Measurements from ENCODE around the gene RPL10. TPM values are rescaled to one million over a fixed set of nuclear protein-coding genes. Genes with fewer than 3 reads are reported as not detected.

The RPL10 gene
- total and polyA plus RNA-seq, 9 donors: 5,887 to 7,222 (median 5,979) TPM

DNA sequence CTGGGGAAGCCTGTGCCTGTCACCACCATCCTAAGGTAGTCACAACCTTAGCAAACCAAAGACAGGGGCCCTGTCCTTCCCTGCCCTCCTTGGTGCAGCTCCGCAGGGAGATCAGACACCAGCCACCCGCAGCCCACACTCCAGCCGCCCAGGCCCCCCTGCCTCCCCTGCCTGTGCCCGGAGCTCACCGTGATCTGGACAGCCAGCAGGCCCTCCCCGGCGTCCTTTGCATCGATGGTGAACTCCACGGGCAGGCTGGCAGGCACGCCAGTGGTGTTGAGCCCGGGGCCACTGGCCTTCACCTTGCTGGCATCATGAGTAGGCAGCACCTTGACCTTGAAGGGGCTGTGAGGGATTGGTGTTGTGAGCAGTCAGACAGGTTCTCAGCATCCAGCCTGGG lies 40.2 kb upstream of the RPL10 start:
- Histone ChIP-seq H3K27ac (ENCODE audit: low read length) (no peak overlapping the region), H3K36me3 (ENCODE audit: control insufficient read depth, insufficient read depth, low read length) (peaks cover 95% of the 10 kb centered on the region)
- no peak for DNase-seq

DNA sequence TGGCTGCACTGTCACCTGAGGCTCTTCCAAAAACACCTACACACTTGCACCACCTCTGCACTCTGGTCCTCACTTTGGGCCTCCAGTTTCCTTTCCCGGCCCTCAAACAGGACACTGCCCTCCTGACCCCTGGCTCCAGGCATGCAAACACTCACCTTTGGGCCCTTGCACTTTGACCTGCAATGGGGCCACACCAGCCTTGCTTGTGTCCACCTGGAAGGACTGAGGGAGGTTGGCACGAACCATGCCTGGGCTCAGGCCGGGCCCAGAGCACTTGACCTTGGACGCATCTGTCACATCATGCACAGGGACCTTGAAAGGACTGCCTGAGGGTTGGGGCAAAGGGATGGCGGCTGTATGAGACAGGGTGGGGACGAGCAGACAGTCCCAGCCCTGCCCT lies 39.3 kb upstream of the RPL10 start:
- Histone ChIP-seq H3K9me3 (replicated peaks; ENCODE audit: control insufficient read depth, low read depth, low read length) (no peaks in the 10 kb centered on the region), H3K36me3 (ENCODE audit: control insufficient read depth, insufficient read depth, low read length) (peaks cover 94% of the 10 kb centered on the region), H3K27ac (ENCODE audit: low read length) (no peak overlapping the region), H3K4me1 (ENCODE audit: control insufficient read depth, insufficient read depth, low read length) (no peaks in the 10 kb centered on the region), H3K4me3 (ENCODE audit: low read length) (no peak overlapping the region), H3K27me3 (ENCODE audit: control insufficient read depth, insufficient read depth, low read length) (no peaks in the 10 kb centered on the region)
- 90% methylated on average over 6 of the region's 6 CpGs for WGBS (ENCODE audit: insufficient coverage)
- DNase-seq: no peak

More for the DNA sequence above, 40.2 kb upstream of the RPL10 start:
- Histone ChIP-seq H3K9me3 (replicated peaks; ENCODE audit: control insufficient read depth, low read depth, low read length) (no peaks in the 10 kb centered on the region), H3K4me3 (ENCODE audit: low read length) (no peak overlapping the region), H3K27me3 (ENCODE audit: control insufficient read depth, insufficient read depth, low read length) (no peaks in the 10 kb centered on the region), H3K4me1 (ENCODE audit: control insufficient read depth, insufficient read depth, low read length) (no peaks in the 10 kb centered on the region)
- WGBS (ENCODE audit: insufficient coverage): 89% methylated on average over 10 of the region's 11 CpGs

DNA sequence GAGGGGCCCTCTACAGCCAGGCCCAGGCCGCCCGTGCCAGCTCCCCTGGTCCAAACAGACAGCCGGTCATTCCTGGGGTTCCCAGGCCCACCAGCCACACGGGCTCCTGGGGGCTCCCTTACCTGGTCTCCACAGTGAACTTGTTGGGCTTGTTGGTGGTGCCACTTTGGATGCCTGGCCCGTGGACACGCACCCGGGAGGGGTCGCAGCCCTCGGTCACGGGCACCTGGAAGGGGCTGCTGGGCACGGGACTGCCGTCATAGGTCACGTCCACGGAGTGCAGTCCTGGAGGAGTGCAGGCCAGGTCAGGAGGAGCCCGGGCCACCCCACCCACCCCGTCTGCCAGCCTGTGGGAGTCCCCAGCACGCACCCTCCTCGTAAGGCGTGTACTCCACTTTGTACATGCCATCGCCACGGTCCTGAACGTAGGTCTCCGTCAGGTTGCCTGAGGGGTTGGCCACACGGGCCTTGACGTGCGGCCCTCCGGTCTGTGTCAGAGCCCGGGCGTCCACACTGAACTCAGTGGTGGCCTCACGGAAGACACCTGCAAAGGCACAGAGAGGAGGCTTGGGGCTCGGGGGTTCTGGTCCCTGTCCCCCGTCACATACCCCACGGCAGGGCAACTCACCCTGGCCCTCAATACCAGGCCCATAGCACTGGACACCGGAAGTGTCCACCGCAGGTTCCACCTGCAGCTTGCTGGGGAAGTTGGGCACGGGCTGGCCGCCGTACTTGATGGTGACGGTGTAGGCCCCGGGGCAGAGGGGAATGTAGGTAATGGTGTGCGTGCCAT lies 38.6 kb upstream of the RPL10 start:
- Histone ChIP-seq H3K27ac (ENCODE audit: low read length) (no peak overlapping the region), H3K36me3 (ENCODE audit: control insufficient read depth, insufficient read depth, low read length) (peaks cover 94% of the 10 kb centered on the region), H3K4me3 (ENCODE audit: low read length) (no peak overlapping the region), H3K27me3 (ENCODE audit: control insufficient read depth, insufficient read depth, low read length) (no peaks in the 10 kb centered on the region), H3K9me3 (replicated peaks; ENCODE audit: control insufficient read depth, low read depth, low read length) (no peaks in the 10 kb centered on the region), H3K4me1 (ENCODE audit: control insufficient read depth, insufficient read depth, low read length) (no peaks in the 10 kb centered on the region)
- 91% methylated on average over 30 of the region's 41 CpGs for WGBS (ENCODE audit: insufficient coverage)
- DNase-seq: no peak

DNA sequence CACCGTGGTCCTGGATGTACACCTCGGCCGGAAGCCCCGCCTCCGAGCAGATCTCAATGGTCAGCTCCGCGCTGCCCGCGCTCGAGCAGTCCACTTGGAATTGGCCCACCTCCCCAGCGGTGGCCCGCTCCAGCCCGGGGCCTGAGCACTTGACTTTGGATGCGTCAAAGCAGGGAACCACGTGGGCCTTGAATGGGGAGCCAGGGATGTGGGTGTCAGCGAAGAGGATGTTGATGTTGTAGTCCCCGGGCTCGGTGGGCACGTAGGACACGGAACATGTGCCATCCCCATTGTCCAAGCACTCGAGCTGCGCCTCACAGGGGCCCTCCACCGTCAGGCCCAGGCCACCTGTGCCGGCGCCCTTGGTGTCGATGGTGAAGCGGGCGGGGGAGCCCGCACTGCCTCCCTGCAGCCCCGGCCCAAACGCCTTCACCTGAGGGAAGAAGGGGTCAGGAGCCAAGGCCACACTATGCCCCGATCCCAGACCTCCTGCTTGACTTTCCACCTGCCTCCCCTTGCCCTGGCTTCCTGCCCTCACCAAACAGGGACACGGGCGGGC lies 37.9 kb upstream of the RPL10 start:
- 89% methylated on average over 33 of the region's 34 CpGs for WGBS (ENCODE audit: insufficient coverage)
- no peak for DNase-seq
- H3K27ac ChIP-seq (ENCODE audit: low read length): no peak overlapping the region
- peaks cover 93% of the 10 kb centered on the region for H3K36me3 ChIP-seq (ENCODE audit: control insufficient read depth, insufficient read depth, low read length)
- no peaks in the 10 kb centered on the region for H3K9me3 ChIP-seq (replicated peaks; ENCODE audit: control insufficient read depth, low read depth, low read length)
- no peaks in the 10 kb centered on the region for H3K27me3 ChIP-seq (ENCODE audit: control insufficient read depth, insufficient read depth, low read length)
- H3K4me3 ChIP-seq (ENCODE audit: low read length): no peak overlapping the region
- H3K4me1 ChIP-seq (ENCODE audit: control insufficient read depth, insufficient read depth, low read length): no peaks in the 10 kb centered on the region

DNA sequence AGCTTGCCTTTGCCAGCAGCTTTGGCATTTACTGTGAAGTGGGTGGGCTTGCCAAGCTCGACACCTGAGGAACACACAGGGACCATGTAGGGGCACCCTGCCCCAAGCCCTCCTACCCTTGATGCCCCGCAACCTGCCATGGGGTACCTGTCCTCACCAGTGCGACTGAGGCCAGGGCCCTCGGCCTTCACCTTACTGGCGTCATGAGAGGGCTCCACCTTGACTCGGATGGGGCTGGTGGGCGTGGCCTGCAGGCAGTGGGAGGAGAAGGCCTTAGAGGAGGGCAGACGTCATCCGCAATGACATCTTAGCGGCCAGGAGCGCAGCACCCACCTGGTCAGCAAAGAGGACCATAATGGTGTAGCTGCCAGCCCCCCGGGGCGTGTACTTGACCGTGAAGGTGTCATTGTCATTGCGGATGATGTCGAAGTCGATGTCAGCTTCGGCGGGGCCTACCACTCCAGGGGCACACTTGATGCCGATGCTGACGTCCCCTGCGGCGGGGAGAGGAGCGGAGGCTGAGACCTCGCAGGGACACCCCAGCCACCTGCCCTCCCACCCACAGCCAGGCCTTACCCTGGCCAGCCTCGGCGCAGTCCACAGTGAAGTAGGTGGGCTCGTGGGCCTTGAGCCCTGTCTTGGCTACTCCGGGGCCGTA lies 36.0 kb upstream of the RPL10 start:
- DNase-seq: no peak
- H3K9me3 ChIP-seq (replicated peaks; ENCODE audit: control insufficient read depth, low read depth, low read length): no peaks in the 10 kb centered on the region
- no peaks in the 10 kb centered on the region for H3K27me3 ChIP-seq (ENCODE audit: control insufficient read depth, insufficient read depth, low read length)
- H3K27ac ChIP-seq (ENCODE audit: low read length): no peak overlapping the region
- peaks cover 93% of the 10 kb centered on the region for H3K36me3 ChIP-seq (ENCODE audit: control insufficient read depth, insufficient read depth, low read length)
- WGBS (ENCODE audit: insufficient coverage): 85% methylated on average over 25 of the region's 30 CpGs
- H3K4me3 ChIP-seq (ENCODE audit: low read length): no peak overlapping the region
- peaks cover 16% of the 10 kb centered on the region for H3K4me1 ChIP-seq (ENCODE audit: control insufficient read depth, insufficient read depth, low read length)

DNA sequence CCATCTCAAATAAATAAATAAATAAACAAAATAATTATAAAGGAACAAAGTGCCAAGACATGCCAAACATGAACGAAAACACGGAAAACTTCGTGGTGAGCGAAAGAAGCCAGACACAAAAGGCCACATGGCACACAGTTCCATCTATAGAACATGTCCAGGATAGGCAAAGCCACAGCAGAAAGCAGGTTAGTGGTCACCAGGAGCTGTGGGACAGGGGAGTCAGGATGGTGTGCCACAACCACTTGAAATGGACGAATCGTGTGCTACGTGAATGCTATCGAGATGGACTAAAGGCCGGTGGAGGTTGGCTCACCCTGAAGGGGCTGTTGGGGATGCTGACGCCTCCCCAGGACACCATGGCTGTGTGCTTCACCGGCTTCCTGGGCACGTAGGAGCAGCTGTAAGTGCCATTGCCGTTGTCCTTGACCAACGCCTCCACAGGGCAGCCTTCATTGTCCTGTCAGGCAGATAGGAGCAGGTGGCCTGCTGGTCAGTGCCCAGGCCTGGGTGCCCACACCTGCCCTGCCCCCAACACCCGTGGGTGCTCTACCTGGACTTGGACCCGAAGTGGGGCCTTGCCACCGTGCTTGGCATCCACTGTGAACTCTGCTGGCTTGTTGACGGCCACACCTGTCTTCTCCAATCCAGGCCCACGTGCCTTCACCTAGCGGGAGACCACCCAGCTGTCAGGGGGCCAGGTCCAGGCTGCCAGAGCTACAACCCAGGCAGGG lies 34.3 kb upstream of the RPL10 start:
- H3K4me3 ChIP-seq (ENCODE audit: low read length): no peak overlapping the region
- no peak overlapping the region for H3K27ac ChIP-seq (ENCODE audit: low read length)
- peaks cover 33% of the 10 kb centered on the region for H3K4me1 ChIP-seq (ENCODE audit: control insufficient read depth, insufficient read depth, low read length)
- H3K9me3 ChIP-seq (replicated peaks; ENCODE audit: control insufficient read depth, low read depth, low read length): no peaks in the 10 kb centered on the region
- no peaks in the 10 kb centered on the region for H3K27me3 ChIP-seq (ENCODE audit: control insufficient read depth, insufficient read depth, low read length)
- WGBS (ENCODE audit: insufficient coverage): 86% methylated on average over 18 of the region's 20 CpGs
- DNase-seq: no peak
- H3K36me3 ChIP-seq (ENCODE audit: control insufficient read depth, insufficient read depth, low read length): peaks cover 91% of the 10 kb centered on the region

DNA sequence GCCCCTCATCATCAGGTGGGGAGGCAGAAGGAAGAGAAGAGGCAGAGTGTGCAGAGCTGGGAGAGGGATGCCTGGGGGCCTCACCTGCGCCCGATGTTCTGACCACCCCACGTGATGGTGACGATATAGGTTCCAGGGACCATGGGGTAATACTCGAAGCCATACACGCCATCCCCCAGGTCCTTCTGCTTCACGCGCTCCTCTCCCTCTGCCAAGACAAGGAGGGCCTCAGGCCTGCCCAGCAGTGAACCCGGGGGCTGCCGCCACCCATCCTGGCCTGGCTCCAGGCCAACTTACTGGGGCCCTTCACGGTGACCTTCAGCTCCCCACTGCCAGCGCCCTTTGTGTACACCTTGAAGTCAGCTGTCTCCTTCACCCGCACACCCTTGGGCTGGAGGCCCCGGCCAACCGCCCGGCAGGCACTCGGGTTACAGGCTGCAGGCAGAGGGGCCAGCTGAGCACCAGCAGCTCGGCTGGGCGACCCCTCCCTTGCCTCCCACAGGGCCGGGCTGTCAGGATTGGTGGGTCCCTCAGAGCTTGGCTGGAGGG lies 33.1 kb upstream of the RPL10 start:
- Histone ChIP-seq H3K4me1 (ENCODE audit: control insufficient read depth, insufficient read depth, low read length) (peaks cover 34% of the 10 kb centered on the region), H3K27ac (ENCODE audit: low read length) (no peak overlapping the region), H3K36me3 (ENCODE audit: control insufficient read depth, insufficient read depth, low read length) (peaks cover 80% of the 10 kb centered on the region), H3K9me3 (replicated peaks; ENCODE audit: control insufficient read depth, low read depth, low read length) (no peaks in the 10 kb centered on the region), H3K27me3 (ENCODE audit: control insufficient read depth, insufficient read depth, low read length) (no peaks in the 10 kb centered on the region), H3K4me3 (ENCODE audit: low read length) (no peak overlapping the region)
- WGBS (ENCODE audit: insufficient coverage): 87% methylated on average over 20 of the region's 20 CpGs
- no peak for DNase-seq

DNA sequence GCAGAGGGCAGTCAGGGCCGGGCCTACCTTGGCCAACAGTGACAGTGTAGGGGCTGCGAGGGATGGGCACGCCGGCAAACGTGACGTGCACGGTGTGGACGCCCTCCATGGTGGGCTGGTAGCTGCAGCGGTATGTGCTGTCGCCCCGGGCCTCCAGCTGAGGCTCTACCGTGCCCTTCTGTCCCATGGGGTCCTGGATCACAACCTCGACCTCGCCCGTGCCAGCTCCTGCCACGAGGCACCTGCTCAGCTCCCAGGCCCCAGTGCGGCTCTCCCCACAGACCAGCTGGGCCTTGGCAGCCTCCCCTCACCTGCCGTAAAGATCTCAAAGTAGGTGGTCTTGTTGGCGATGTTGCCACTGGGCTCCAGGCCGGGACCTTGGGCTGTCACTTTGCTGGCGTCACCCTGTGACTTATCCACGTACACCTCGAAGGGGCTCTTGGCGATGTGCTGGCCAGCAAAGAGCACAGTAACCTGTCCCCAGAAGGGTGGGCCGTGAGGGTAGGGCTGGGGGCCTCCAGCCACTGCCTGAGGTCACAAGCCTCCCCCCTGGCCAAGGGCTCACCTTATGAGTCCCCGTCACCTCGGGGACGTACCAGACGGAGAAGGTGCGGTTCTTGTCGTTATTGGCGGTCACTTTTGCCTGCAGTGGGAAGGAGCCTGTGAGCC lies 32.0 kb upstream of the RPL10 start:
- peaks cover 73% of the 10 kb centered on the region for H3K36me3 ChIP-seq (ENCODE audit: control insufficient read depth, insufficient read depth, low read length)
- H3K9me3 ChIP-seq (replicated peaks; ENCODE audit: control insufficient read depth, low read depth, low read length): no peaks in the 10 kb centered on the region
- H3K27me3 ChIP-seq (ENCODE audit: control insufficient read depth, insufficient read depth, low read length): no peaks in the 10 kb centered on the region
- peaks cover 34% of the 10 kb centered on the region for H3K4me1 ChIP-seq (ENCODE audit: control insufficient read depth, insufficient read depth, low read length)
- H3K27ac ChIP-seq (ENCODE audit: low read length): peak overlapping the region; percentile 49
- WGBS (ENCODE audit: insufficient coverage): 88% methylated on average over 31 of the region's 32 CpGs
- DNase-seq: no peak
- H3K4me3 ChIP-seq (ENCODE audit: low read length): no peak overlapping the region

DNA sequence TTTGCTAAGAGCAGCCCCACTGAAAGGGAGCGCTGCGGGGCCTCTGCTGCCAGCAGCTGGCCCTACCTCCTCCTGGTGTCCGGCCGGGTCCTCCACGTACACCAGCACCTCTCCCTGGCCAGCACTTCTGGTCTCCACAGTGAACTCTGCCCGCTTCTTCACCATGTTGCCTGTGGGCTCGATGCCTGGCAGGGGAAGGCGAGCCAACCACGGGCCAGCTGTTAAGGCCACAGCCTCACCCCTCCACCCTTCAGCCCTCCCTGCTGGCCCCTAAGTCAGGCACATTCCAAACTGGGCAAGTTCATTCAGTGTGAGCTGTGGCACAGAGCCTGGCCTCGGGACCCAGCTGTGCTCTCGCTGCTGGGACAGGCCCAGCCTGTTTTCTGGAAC lies 31.5 kb upstream of the RPL10 start:
- 83% methylated on average over 11 of the region's 11 CpGs for WGBS (ENCODE audit: insufficient coverage)
- peak overlapping the region; percentile 97 for H3K27ac ChIP-seq (ENCODE audit: low read length)
- no peaks in the 10 kb centered on the region for H3K27me3 ChIP-seq (ENCODE audit: control insufficient read depth, insufficient read depth, low read length)
- peaks cover 67% of the 10 kb centered on the region for H3K36me3 ChIP-seq (ENCODE audit: control insufficient read depth, insufficient read depth, low read length)
- DNase-seq: peak; percentile 62
- no peak overlapping the region for H3K4me3 ChIP-seq (ENCODE audit: low read length)
- peaks cover 34% of the 10 kb centered on the region for H3K4me1 ChIP-seq (ENCODE audit: control insufficient read depth, insufficient read depth, low read length)
- no peaks in the 10 kb centered on the region for H3K9me3 ChIP-seq (replicated peaks; ENCODE audit: control insufficient read depth, low read depth, low read length)

Data from muscle of leg (tissue), 11 donors.